GM23338 (cell line): ENCODE results near the gene SERPINB12. TPM values are rescaled to one million over a fixed set of nuclear protein-coding genes. Genes with fewer than 3 reads are reported as not detected.

Source experiments
- ATAC-seq: fragments of 200-7000 bp; cut with Tn5 transposase; 3 replicates; pipeline ENCODE4 v1.9.1; 2020
- DNase-seq: peaks from one replicate; pipeline ENCODE4 v3.0.0-alpha.2; 2015; ENCODE audit warnings: low spot score
- H2AFZ ChIP-seq: fragments of 200-600 bp; sonication (generic); 2 replicates; pipeline ENCODE4 v1.8.0; 2016; ENCODE audit warnings: antibody characterized with exemption, mild to moderate bottlenecking, moderate library complexity
- H3F3A ChIP-seq: fragments of 200-600 bp; sonication (generic); replicated peaks from 2 replicates; pipeline ENCODE4 v1.8.0; 2017; ENCODE audit warnings: antibody characterized with exemption, mixed run types, low read depth
- H3K27ac ChIP-seq: fragments of 200-600 bp; sonication (generic); 2 replicates; pipeline ENCODE4 v1.6.1; 2016; ENCODE audit warnings: low read depth
- H3K27me3 ChIP-seq: fragments of 200-600 bp; sonication (generic); 2 replicates; pipeline ENCODE4 v1.8.0; 2016; ENCODE audit warnings: mild to moderate bottlenecking, mixed run types, moderate library complexity; ENCODE audit not compliant: insufficient read depth
- H3K36me3 ChIP-seq: fragments of 200-600 bp; sonication (generic); 2 replicates; pipeline ENCODE4 v1.8.0; 2016; ENCODE audit warnings: mild to moderate bottlenecking; ENCODE audit not compliant: insufficient read depth
- H3K4me1 ChIP-seq: fragments of 200-600 bp; sonication (generic); 2 replicates; pipeline ENCODE4 v1.8.0; 2016; ENCODE audit warnings: mild to moderate bottlenecking, moderate library complexity; ENCODE audit not compliant: insufficient read depth
- H3K4me2 ChIP-seq: fragments of 200-600 bp; sonication (generic); 2 replicates; pipeline ENCODE4 v1.7.1; 2017; ENCODE audit warnings: mixed run types
- H3K4me3 ChIP-seq: fragments of 200-600 bp; sonication (generic); 2 replicates; pipeline ENCODE4 v1.6.1; 2016; ENCODE audit warnings: mixed run types
- H3K79me2 ChIP-seq: fragments of 200-600 bp; sonication (generic); replicated peaks from 2 replicates; pipeline ENCODE4 v1.8.0; 2017; ENCODE audit warnings: mild to moderate bottlenecking; ENCODE audit not compliant: insufficient read depth
- H3K9me2 ChIP-seq: fragments of 200-600 bp; sonication (generic); 2 replicates; pipeline ENCODE4 v1.8.0; 2017; ENCODE audit not compliant: insufficient read depth
- H4K20me1 ChIP-seq: fragments of 200-600 bp; sonication (generic); replicated peaks from 2 replicates; pipeline ENCODE4 v1.8.0; 2017; ENCODE audit warnings: mild to moderate bottlenecking; ENCODE audit not compliant: insufficient read depth
- H3K27ac Mint-ChIP-seq: 2 replicates; pipeline ENCODE4 v1.8.0; 2020; ENCODE audit warnings: inconsistent platforms, mild to moderate bottlenecking, moderate library complexity, mixed read lengths
- H3K27me3 Mint-ChIP-seq: 3 replicates; pipeline ENCODE4 v1.8.0; 2022; ENCODE audit warnings: low read depth, mild to moderate bottlenecking, moderate library complexity, mixed read lengths, inconsistent platforms; ENCODE audit not compliant: insufficient read depth, poor library complexity
- H3K36me3 Mint-ChIP-seq: 3 replicates; pipeline ENCODE4 v1.8.0; 2021; ENCODE audit warnings: low read depth, mild to moderate bottlenecking, inconsistent platforms, moderate library complexity, mixed read lengths
- H3K4me1 Mint-ChIP-seq: 3 replicates; pipeline ENCODE4 v1.8.0; 2020; ENCODE audit warnings: mild to moderate bottlenecking, inconsistent platforms, mixed read lengths
- H3K4me3 Mint-ChIP-seq: 3 replicates; pipeline ENCODE4 v1.8.0; 2021; ENCODE audit warnings: moderate library complexity, mild to moderate bottlenecking, inconsistent platforms, mixed read lengths
- H3K9me3 Mint-ChIP-seq: 3 replicates; pipeline ENCODE4 v1.8.0; 2020; ENCODE audit warnings: moderate library complexity, mild to moderate bottlenecking, inconsistent platforms, mixed read lengths
- CREB1 ChIP-seq: fragments of 250-450 bp; sonication (Bioruptor Pico); IDR thresholded peaks from 2 replicates; pipeline ENCODE4 v1.5.0; 2020; ENCODE audit warnings: low read depth, mild to moderate bottlenecking, moderate library complexity
- EZH2 ChIP-seq: fragments of 200-600 bp; sonication (generic); IDR thresholded peaks from one replicate; pipeline ENCODE4 v1.8.0; 2017; ENCODE audit warnings: antibody characterized with exemption, mild to moderate bottlenecking, low read depth; ENCODE audit not compliant: unreplicated experiment
- EZH2phosphoT487 ChIP-seq: fragments of 200-600 bp; sonication (generic); IDR thresholded peaks from one replicate; pipeline ENCODE4 v1.8.1; 2018; ENCODE audit warnings: antibody characterized with exemption; ENCODE audit not compliant: unreplicated experiment
- JUNB ChIP-seq: IDR thresholded peaks from one replicate; pipeline ENCODE4 v1.6.1; 2016; ENCODE audit warnings: antibody characterized with exemption; ENCODE audit not compliant: unreplicated experiment
- NANOG ChIP-seq: IDR thresholded peaks from 2 replicates; pipeline ENCODE4 v1.6.1; 2016; ENCODE audit warnings: antibody characterized with exemption, borderline replicate concordance
- POLR2AphosphoS5 ChIP-seq: IDR thresholded peaks from 2 replicates; pipeline ENCODE4 v1.6.1; 2016; ENCODE audit warnings: antibody characterized with exemption, low read depth
- ZNF114 ChIP-seq: fragments of 250-450 bp; sonication (Bioruptor Pico); IDR thresholded peaks from 2 replicates; pipeline ENCODE4 v1.5.0; 2020; ENCODE audit warnings: mild to moderate bottlenecking, moderate library complexity
- polyA plus RNA-seq: library from polyadenylated mRNA; unstranded; fragments of >200 nt; fragmentation: Nextera tagmentation; extraction: Ambion mirVana; gene quantifications from 2 replicates; pipeline ENCODE4 v1.2.1, GENCODE V29; 2016
- total RNA-seq: library from RNA; depleted of rRNA; stranded (reverse); fragments of >200 nt; shearing (Covaris generic); gene quantifications from 2 replicates; pipeline ENCODE4 v1.2.3, GENCODE V29; 2014
- TF ChIP-seq, protein P1 (sequence below): fragments of 250-450 bp; sonication (Bioruptor Pico); IDR thresholded peaks from 2 replicates; pipeline ENCODE4 v1.5.0; 2020; ENCODE audit warnings: mild to moderate bottlenecking, moderate library complexity
- TF ChIP-seq, protein P2 (sequence below), 2 experiments: fragments of 200-600 bp in 1 of 2; sonication (generic) in 1 of 2; conservative IDR thresholded peaks; 2 replicates each; pipeline versions ENCODE4 v1.5.1 to v1.6.1; 2016 to 2017; ENCODE audit warnings: antibody characterized with exemption in 2 of 2, low read depth in 2 of 2, mild to moderate bottlenecking in 2 of 2, moderate library complexity in 1 of 2
- TF ChIP-seq, protein P3 (sequence below): IDR thresholded peaks from 2 replicates; pipeline ENCODE4 v1.6.1; 2016; ENCODE audit warnings: antibody characterized with exemption

Gene SERPINB12
- total and polyA plus RNA-seq, 2 experiments from 2014 or later = not detected

DNA sequence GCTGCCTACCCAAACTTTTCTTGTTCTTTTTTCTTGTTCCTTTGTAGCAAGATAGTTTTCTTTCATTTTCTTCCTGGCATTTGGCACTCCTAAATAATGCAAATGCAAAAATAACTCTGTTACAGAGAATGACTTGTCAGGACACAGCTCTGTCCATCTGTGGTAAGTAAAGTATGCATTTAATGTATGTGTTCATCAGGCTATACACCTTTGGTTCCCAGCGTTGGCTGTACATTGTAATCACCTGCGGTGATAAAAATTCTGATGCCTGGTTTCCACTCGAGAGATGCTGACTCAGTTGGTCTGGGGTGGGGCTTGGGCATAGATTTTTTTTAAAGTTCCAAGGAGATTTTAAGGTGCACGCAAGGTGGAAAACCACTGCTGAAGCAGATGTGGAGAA lies 44.8 kb downstream of the SERPINB12 start, which contains the start of gene SERPINB13 (continued):
- TF ChIP-seq, protein P1, sequence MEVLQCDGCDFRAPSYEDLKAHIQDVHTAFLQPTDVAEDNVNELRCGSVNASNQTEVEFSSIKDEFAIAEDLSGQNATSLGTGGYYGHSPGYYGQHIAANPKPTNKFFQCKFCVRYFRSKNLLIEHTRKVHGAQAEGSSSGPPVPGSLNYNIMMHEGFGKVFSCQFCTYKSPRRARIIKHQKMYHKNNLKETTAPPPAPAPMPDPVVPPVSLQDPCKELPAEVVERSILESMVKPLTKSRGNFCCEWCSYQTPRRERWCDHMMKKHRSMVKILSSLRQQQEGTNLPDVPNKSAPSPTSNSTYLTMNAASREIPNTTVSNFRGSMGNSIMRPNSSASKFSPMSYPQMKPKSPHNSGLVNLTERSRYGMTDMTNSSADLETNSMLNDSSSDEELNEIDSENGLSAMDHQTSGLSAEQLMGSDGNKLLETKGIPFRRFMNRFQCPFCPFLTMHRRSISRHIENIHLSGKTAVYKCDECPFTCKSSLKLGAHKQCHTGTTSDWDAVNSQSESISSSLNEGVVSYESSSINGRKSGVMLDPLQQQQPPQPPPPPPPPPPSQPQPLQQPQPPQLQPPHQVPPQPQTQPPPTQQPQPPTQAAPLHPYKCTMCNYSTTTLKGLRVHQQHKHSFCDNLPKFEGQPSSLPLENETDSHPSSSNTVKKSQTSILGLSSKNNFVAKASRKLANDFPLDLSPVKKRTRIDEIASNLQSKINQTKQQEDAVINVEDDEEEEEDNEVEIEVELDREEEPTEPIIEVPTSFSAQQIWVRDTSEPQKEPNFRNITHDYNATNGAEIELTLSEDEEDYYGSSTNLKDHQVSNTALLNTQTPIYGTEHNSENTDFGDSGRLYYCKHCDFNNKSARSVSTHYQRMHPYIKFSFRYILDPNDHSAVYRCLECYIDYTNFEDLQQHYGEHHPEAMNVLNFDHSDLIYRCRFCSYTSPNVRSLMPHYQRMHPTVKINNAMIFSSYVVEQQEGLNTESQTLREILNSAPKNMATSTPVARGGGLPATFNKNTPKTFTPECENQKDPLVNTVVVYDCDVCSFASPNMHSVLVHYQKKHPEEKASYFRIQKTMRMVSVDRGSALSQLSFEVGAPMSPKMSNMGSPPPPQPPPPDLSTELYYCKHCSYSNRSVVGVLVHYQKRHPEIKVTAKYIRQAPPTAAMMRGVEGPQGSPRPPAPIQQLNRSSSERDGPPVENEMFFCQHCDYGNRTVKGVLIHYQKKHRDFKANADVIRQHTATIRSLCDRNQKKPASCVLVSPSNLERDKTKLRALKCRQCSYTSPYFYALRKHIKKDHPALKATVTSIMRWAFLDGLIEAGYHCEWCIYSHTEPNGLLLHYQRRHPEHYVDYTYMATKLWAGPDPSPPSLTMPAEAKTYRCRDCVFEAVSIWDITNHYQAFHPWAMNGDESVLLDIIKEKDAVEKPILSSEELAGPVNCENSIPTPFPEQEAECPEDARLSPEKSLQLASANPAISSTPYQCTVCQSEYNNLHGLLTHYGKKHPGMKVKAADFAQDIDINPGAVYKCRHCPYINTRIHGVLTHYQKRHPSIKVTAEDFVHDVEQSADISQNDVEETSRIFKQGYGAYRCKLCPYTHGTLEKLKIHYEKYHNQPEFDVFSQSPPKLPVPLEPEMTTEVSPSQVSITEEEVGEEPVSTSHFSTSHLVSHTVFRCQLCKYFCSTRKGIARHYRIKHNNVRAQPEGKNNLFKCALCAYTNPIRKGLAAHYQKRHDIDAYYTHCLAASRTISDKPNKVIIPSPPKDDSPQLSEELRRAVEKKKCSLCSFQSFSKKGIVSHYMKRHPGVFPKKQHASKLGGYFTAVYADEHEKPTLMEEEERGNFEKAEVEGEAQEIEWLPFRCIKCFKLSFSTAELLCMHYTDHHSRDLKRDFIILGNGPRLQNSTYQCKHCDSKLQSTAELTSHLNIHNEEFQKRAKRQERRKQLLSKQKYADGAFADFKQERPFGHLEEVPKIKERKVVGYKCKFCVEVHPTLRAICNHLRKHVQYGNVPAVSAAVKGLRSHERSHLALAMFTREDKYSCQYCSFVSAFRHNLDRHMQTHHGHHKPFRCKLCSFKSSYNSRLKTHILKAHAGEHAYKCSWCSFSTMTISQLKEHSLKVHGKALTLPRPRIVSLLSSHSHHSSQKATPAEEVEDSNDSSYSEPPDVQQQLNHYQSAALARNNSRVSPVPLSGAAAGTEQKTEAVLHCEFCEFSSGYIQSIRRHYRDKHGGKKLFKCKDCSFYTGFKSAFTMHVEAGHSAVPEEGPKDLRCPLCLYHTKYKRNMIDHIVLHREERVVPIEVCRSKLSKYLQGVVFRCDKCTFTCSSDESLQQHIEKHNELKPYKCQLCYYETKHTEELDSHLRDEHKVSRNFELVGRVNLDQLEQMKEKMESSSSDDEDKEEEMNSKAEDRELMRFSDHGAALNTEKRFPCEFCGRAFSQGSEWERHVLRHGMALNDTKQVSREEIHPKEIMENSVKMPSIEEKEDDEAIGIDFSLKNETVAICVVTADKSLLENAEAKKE (CRISPR knock-in tag) = no peak
- no peak for TF ChIP-seq JUNB
- no peak for TF ChIP-seq CREB1 (CRISPR knock-in tag)
- TF ChIP-seq EZH2 = no peak
- TF ChIP-seq, protein P2, sequence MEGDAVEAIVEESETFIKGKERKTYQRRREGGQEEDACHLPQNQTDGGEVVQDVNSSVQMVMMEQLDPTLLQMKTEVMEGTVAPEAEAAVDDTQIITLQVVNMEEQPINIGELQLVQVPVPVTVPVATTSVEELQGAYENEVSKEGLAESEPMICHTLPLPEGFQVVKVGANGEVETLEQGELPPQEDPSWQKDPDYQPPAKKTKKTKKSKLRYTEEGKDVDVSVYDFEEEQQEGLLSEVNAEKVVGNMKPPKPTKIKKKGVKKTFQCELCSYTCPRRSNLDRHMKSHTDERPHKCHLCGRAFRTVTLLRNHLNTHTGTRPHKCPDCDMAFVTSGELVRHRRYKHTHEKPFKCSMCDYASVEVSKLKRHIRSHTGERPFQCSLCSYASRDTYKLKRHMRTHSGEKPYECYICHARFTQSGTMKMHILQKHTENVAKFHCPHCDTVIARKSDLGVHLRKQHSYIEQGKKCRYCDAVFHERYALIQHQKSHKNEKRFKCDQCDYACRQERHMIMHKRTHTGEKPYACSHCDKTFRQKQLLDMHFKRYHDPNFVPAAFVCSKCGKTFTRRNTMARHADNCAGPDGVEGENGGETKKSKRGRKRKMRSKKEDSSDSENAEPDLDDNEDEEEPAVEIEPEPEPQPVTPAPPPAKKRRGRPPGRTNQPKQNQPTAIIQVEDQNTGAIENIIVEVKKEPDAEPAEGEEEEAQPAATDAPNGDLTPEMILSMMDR (conservative IDR thresholded peaks at IDR 0.05; ENCODE audit: low read depth in 2 of 2) = no peak
- TF ChIP-seq ZNF114 (CRISPR knock-in tag) = no peak

DNA sequence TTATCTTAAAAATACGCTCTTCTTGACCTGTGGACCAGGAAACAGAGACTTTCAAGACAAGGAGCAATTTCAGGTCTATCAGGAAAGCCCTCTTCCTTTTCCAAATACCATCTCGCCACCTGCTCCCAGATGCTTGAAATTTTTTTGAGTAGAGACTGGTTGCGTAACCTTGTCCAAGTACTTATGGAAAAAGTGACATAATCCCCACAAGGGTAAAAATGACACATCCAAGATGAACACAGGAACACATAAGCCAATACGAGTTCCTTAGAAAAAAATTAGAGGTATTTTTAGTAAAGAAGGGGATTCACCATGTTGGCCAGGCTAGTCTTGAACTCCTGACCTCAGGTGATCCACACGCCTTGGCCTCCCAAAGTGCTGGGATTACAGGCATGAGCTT lies 46.7 kb downstream of the SERPINB12 start:
- H3K27ac Mint-ChIP-seq = no peak overlapping the region
- Histone ChIP-seq H3K79me2 (no peaks in the 10 kb centered on the region), H3K4me3 (no peak overlapping the region), H3K36me3 (no peaks in the 10 kb centered on the region), H3K4me1 (no peaks in the 10 kb centered on the region), H3K4me2 (no peak overlapping the region), H3K27me3 (no peaks in the 10 kb centered on the region), H3K27ac (no peak overlapping the region), H3K9me2 (no peaks in the 10 kb centered on the region; the same call in 1 of the 2 replicates), H3F3A (no peaks in the 10 kb centered on the region), H2AFZ (no peak overlapping the region), H4K20me1 (no peaks in the 10 kb centered on the region)
- ATAC-seq (no peak), DNase-seq (no peak)
- H3K4me1 Mint-ChIP-seq = peaks cover 6% of the 10 kb centered on the region; the same call in 1 of the 3 replicates
- H3K9me3 Mint-ChIP-seq = no peaks in the 10 kb centered on the region
- peaks cover 3% of the 10 kb centered on the region for H3K27me3 Mint-ChIP-seq
- no peaks in the 10 kb centered on the region for H3K36me3 Mint-ChIP-seq
- H3K4me3 Mint-ChIP-seq = no peak overlapping the region
- no peak for TF ChIP-seq NANOG
- TF ChIP-seq, protein P3, sequence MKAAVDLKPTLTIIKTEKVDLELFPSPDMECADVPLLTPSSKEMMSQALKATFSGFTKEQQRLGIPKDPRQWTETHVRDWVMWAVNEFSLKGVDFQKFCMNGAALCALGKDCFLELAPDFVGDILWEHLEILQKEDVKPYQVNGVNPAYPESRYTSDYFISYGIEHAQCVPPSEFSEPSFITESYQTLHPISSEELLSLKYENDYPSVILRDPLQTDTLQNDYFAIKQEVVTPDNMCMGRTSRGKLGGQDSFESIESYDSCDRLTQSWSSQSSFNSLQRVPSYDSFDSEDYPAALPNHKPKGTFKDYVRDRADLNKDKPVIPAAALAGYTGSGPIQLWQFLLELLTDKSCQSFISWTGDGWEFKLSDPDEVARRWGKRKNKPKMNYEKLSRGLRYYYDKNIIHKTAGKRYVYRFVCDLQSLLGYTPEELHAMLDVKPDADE = no peak
- TF ChIP-seq, protein P2 (conservative IDR thresholded peaks at IDR 0.05; ENCODE audit: low read depth in 2 of 2) = no peak
- no peak for TF ChIP-seq POLR2AphosphoS5
- TF ChIP-seq EZH2 = no peak
- TF ChIP-seq ZNF114 (CRISPR knock-in tag) = no peak
- TF ChIP-seq EZH2phosphoT487 = no peak
